GM21737 (cell line): Measurements from ENCODE around the gene PCDH10.

Experiments
- ATAC-seq: cut with Tn5 transposase; IDR thresholded peaks from one replicate; pipeline ENCODE4 v1.9.1; 2021; ENCODE audit warnings: mild to moderate bottlenecking, moderate library complexity; ENCODE audit not compliant: unreplicated experiment

PCDH10 gene

DNA sequence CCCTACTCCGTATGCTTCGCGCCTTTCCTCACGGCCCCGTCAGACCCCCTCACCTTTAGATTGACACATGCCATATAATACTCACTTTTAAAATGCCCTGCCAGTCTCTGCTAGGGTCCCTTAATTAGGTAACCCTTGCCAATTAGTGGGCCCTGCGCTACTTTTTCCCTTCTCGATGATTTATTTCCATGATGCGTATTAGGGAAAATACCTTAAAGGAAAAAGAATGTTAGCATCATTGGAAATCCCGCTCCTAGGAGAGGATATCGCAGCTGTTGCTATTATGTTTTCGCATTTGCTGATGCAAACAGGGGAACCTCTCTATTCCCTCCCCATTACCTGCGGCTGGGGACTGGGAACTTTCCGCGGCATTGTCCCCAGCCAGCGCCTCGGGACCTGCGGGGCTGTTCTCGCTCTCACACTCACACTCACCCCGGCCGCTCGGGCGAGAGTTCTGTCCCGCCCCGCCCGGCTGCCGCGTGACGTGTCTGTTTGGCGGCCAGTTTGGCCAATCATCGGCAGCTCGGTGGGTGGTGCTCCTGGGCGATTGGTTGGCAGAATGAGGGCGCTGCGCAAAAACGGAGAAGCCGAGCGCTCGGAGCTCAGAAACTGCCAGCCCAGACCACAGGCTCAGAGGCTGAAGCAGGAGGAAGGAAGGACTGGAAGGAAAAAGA is at the start of gene PCDH10:
Gene PCDH10, plus strand, starts transcription at position 605 of the 674 bp plus-strand sequence. CDS start 847 bp downstream, outside the sequence.
- peak; percentile 57 for ATAC-seq

DNA sequence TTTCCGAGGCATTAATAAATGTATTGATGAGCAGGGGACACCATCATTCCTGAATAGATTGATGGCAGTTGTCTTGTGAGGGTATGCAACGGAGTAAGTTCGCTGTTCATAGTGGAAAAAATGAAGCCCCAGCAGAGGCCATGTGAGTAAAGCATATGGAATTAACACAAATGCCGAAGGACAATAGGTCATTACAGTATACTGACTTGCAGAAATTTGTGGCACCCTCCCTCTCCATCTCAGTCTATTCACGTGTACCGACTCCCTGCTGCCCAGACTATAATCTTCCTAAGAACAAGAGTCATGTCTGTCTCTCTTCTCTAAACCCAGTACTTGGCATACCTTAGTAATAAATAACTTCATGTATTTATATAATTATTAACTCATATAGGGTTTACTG is 47.1 kb upstream of the PCDH10 start:
- ATAC-seq = no peak

- ATAC-seq = no peak
These were observed 46.3 kb upstream of the PCDH10 start for GRCh38 chr4:133102612-133103409.

DNA sequence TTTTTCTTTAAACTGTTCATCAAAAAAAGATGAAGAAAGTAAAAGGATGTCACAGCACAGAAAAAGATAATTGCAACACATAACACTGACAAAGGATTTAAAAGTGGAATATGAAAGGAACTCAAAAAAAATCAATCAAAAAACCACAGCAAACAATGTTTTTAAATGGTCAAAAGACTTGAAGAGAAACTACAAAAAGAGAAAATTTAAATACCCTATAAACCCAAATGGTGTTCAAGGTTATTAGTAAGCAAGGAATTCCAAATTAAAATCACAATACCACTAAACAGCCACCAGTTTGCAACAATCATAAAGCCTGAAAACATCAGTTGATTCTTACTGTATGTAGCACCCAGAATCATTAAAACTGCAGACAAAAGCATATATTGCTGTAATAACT is 36.5 kb upstream of the PCDH10 start:
- ATAC-seq = no peak

DNA sequence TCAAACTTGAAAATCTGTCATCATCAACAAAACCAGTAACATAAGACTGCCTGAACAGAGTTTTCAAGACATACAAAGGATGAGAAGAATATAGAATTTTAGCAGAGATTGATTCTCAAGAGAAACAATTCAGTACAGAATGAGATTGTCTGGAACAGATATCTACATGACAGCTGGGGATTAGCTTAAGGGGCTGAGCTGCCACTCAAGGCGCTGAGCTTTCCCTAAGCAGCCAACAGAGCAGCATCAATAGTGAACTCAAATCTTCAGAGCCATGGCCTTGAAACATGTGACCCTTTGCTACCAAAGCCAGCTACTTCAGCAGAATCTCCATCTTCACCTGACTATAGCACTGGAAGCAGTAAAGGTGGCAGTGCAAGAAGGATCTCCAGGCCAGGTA is 24.3 kb upstream of the PCDH10 start:
- no peak for ATAC-seq

GRCh38 chr4:133127500-133127899 is 21.6 kb upstream of the PCDH10 start:
- no peak for ATAC-seq

DNA sequence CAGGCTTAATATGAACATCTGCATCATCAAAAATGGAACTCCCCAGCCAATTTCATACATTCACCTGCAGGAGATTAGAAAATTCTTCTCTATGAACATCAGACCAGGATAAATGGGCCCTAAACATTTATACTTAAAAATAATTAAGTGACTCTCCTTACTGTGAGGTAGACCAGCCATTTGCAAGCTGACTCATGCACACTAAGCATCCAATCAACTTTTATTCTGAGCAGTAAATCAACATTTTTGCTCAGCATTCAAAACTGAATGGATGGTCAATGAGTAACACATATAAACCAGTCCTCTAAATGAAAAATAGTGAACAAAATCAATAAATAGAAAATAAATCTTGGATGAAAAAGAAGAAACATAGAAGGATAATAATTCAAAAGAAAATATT is 19.9 kb upstream of the PCDH10 start:
- no peak for ATAC-seq

DNA sequence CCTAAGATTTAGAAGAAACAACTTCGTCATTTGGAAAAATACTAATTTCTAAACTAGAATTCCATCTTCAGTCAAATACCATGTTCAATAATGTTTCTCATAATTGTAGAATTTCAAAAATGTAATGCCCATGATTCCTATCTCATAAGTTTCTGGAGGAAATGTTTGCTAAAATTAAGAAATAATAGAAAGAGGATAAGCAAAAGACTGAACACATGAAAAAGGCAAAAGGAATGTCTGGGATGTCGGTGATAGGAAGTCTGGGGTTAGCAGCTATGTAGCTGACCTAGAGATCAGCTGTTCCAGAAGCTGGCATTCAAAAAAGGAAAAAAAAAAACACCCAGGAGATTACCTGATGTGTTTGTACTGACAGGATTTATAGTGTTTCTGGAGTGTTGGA is 18.9 kb upstream of the PCDH10 start:
- no peak for ATAC-seq

DNA sequence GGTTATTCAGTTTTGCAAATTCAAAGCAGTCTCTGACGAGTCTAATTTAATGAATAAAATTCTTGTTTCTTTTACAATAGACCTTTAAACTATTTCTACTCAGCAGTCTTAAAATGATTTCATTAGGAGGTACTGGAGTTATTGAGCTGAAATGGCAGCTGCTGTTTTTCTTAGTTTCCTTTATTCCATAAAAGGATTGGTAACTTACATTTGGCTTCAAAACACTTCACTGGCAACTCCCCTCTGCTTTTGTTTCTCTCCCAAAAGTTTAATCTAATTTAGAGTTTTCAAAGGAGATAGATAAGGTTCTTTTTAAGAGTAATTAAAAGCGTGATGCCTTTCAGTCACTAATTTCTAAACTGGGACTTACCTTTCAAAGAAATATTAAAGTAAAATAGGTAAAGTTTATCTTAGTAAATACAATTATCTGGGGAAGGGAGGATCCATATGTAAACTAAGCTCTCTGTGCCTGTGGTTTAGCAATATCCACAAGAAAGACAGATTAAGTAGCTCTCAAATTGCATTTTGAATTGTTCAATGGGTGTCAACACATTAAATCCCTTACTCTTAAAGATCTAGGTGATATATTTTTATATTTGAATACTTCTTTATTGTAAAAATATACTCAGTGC is 17.1 kb upstream of the PCDH10 start:
- no peak for ATAC-seq

DNA sequence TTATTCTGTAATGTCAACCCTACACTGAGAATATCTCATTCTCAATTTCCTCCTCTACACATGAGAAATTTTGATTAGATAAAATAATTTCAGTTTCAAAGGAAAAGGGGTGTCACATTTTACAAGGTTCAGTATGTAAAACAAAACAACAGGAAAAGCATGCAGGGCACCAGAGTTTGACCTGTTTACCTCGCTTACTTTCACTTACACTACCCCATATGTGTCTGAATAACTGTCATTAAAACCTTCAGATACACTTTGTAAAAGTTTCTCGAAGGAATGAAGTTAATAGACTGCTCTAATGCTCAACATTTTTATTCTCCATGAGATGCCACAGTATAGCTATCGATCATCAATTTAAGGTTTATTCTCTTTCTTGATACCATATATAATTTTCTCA is 12.3 kb upstream of the PCDH10 start:
- no peak for ATAC-seq

- no peak for ATAC-seq
These were observed 11.5 kb upstream of the PCDH10 start for GRCh38 chr4:133137571-133137970.

GRCh38 chr4:133143775-133144430 is 5.2 kb upstream of the PCDH10 start:
- no peak for ATAC-seq

DNA sequence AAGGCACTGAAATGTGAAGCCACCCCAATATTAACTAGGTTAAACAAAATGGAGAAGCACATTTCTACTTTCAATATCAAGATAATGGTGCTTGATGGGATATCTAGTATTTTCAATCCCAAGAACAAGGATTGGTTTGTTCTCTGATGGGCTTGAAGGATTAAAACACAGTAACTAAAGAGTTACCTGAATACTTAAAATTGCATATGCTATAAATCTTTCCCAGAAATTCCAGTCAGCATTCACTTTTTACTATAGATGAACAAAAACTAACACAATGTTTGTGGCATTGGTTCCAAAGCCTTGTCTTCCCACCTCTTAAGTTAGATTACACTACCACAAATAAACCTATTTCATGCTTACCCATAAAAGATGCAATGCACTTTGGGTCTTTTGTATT is 3.9 kb upstream of the PCDH10 start:
- ATAC-seq = no peak

- no peak for ATAC-seq
These were observed 3.1 kb upstream of the PCDH10 start for GRCh38 chr4:133145758-133146573.

GRCh38 chr4:133146574-133147241 is 2.4 kb upstream of the PCDH10 start:
- no peak for ATAC-seq

GRCh38 chr4:133147286-133147821 is 1.7 kb upstream of the PCDH10 start:
- ATAC-seq = no peak

GRCh38 chr4:133147921-133148689 is 989 bp upstream of the PCDH10 start:
- no peak for ATAC-seq

DNA sequence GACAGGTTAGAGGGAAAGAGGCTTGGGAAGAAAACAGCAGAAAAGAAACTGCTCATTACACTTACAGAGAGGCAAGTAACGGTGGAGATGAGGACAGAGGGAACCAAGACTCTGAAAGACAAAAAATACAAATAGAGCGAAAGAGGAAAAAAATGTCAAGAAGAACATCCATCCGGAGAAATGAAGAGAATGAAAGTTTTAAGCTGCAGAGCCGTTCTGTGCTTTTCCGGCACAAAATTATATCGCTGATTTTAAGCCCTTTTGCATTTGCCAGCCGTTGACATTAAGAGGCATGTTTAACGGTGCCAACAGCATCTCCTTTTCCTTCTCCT is 236 bp downstream of the PCDH10 start:
- ATAC-seq = no peak

DNA sequence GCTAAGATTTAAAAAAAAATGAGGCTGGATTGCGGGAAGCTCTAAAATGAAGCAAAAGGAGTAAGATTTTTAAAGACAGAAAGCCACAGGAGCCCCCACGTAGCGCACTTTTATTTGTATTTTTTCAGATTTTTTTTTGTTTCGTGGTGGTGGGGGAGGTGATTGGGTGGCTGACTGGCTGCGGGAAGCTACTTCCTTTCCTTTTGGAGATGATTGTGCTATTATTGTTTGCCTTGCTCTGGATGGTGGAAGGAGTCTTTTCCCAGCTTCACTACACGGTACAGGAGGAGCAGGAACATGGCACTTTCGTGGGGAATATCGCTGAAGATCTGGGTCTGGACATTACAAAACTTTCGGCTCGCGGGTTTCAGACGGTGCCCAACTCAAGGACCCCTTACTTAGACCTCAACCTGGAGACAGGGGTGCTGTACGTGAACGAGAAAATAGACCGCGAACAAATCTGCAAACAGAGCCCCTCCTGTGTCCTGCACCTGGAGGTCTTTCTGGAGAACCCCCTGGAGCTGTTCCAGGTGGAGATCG is 908 bp downstream of the PCDH10 start:
- ATAC-seq = no peak
